Endothelial cell of umbilical vein (primary cell): ENCODE measurements around the gene SUPT5H. TPM values are rescaled to one million over a fixed set of nuclear protein-coding genes. Genes with fewer than 3 reads are reported as not detected.

Experiments
- BruUV-seq: library from RNA; stranded (reverse); fragments of 400-500 nt; replicated peaks from 2 replicates; lab custom pipeline; 2021; lab: Mats Ljungman, UMichigan
- CTCF ChIA-PET: fragments of 300-600, 350-600 bp; sonication (Branson Sonifier 250); formaldehyde crosslinking; loops from one replicate; lab custom pipeline; 2021; ENCODE audit warnings: antibody characterized with exemption, inconsistent platforms; lab: Charles Lee
- POLR2A ChIA-PET: fragments of 300-600, 350-600 bp; sonication (Branson Sonifier 250); formaldehyde crosslinking; loops from one replicate; lab custom pipeline; 2021; ENCODE audit warnings: antibody characterized with exemption, inconsistent platforms; lab: Charles Lee
- DNase-seq: peaks from one replicate; pipeline ENCODE4 v3.0.0-alpha.2; 2011; ENCODE audit warnings: low read depth, low spot score
- FAIRE-seq: peaks from 2 replicates; lab custom pipeline; 2011; peaks lifted over from hg19 to GRCh38; lab: Jason Lieb, UNC
- H2AFZ ChIP-seq: 2 replicates; pipeline ENCODE4 v1.6.0; 2012; ENCODE audit warnings: low read depth, low read length, control low read depth, inconsistent platforms
- H3K27ac ChIP-seq: 2 replicates; pipeline ENCODE4 v1.5.1; 2011; ENCODE audit warnings: low read depth, mild to moderate bottlenecking, control low read depth, low read length, moderate library complexity; ENCODE audit not compliant: insufficient read depth
- H3K27me3 ChIP-seq, 2 experiments: 2 replicates each; pipeline versions ENCODE4 v1.6.0 to v1.6.1; 2011; ENCODE audit warnings: low read length in 2 of 2, mixed read lengths in 1 of 2; ENCODE audit not compliant: control insufficient read depth in 2 of 2, insufficient read depth in 2 of 2
- H3K36me3 ChIP-seq, 2 experiments: 2 replicates in 1 of 2; 3 replicates in 1 of 2; pipeline ENCODE4 v1.5.1; 2011; ENCODE audit warnings: low read length in 2 of 2, mild to moderate bottlenecking in 1 of 2, moderate library complexity in 1 of 2; ENCODE audit not compliant: control insufficient read depth in 2 of 2, insufficient read depth in 2 of 2; ENCODE audit errors: extremely low read depth in 1 of 2
- H3K4me1 ChIP-seq: 3 replicates; pipeline ENCODE4 v1.5.1; 2011; ENCODE audit warnings: mild to moderate bottlenecking, low read length; ENCODE audit not compliant: control insufficient read depth, insufficient read depth; ENCODE audit errors: extremely low read depth
- H3K4me2 ChIP-seq: 2 replicates; pipeline ENCODE4 v1.6.1; 2011; ENCODE audit warnings: low read length, control low read depth, mixed read lengths; ENCODE audit not compliant: insufficient read depth
- H3K4me3 ChIP-seq, 3 experiments: fragments of 200-600 bp in 1 of 3; sonication (generic), shearing (Covaris generic) in 1 of 3; replicated peaks in 1 of 3; 2 replicates each; pipeline ENCODE4 v1.5.1; 2011 to 2016; ENCODE audit warnings: control low read depth in 3 of 3, low read length in 3 of 3, mild to moderate bottlenecking in 2 of 3, inconsistent platforms in 1 of 3, low read depth in 1 of 3, moderate library complexity in 1 of 3; ENCODE audit not compliant: insufficient read depth in 1 of 3
- H3K79me2 ChIP-seq: 2 replicates; pipeline ENCODE4 v1.6.0; 2012; ENCODE audit warnings: low read length, inconsistent platforms; ENCODE audit not compliant: control insufficient read depth, insufficient read depth
- H3K9ac ChIP-seq: replicated peaks from 2 replicates; pipeline ENCODE3; 2011; ENCODE audit warnings: low read length, control low read depth; ENCODE audit not compliant: insufficient read depth; ENCODE audit errors: extremely low read depth
- H3K9me1 ChIP-seq: replicated peaks from 3 replicates; pipeline ENCODE4 v1.6.0; 2011; ENCODE audit warnings: mild to moderate bottlenecking, low read length; ENCODE audit not compliant: control insufficient read depth, insufficient read depth; ENCODE audit errors: extremely low read depth
- H3K9me3 ChIP-seq: replicated peaks from 2 replicates; pipeline ENCODE4 v1.5.1; 2012; ENCODE audit warnings: low read length, inconsistent platforms; ENCODE audit not compliant: control insufficient read depth, insufficient read depth
- H4K20me1 ChIP-seq: replicated peaks from 2 replicates; pipeline ENCODE3; 2011; ENCODE audit warnings: mild to moderate bottlenecking, low read length; ENCODE audit not compliant: control insufficient read depth, insufficient read depth; ENCODE audit errors: extremely low read depth
- CTCF ChIP-seq, 2 donors: IDR thresholded peaks; 1 replicate in 1 of 2; 2 replicates in 1 of 2; pipeline ENCODE4 v1.5.1; 2011; ENCODE audit warnings: low read length in 2 of 2, mild to moderate bottlenecking in 2 of 2, moderate library complexity in 2 of 2, control low read depth in 1 of 2, inconsistent platforms in 1 of 2, low read depth in 1 of 2; ENCODE audit not compliant: insufficient read depth in 1 of 2; ENCODE audit errors: extremely low read depth in 1 of 2
- EZH2 ChIP-seq: IDR thresholded peaks from 2 replicates; pipeline ENCODE4 v1.6.1; 2012; ENCODE audit warnings: borderline replicate concordance, low read depth, mild to moderate bottlenecking, moderate library complexity, low read length, inconsistent platforms; ENCODE audit not compliant: severe bottlenecking
- FOS ChIP-seq: IDR thresholded peaks from 2 replicates; pipeline ENCODE4 v1.6.1; 2011; ENCODE audit warnings: mild to moderate bottlenecking, low read length, moderate library complexity, borderline replicate concordance; ENCODE audit not compliant: insufficient read depth
- GATA2 ChIP-seq: IDR thresholded peaks from 2 replicates; pipeline ENCODE4 v1.7.0; 2011; ENCODE audit warnings: low read depth, mild to moderate bottlenecking, moderate library complexity, mixed read lengths, low read length; ENCODE audit not compliant: insufficient read length, insufficient read depth
- JUN ChIP-seq: IDR thresholded peaks from 2 replicates; pipeline ENCODE4 v1.6.1; 2011; ENCODE audit warnings: borderline replicate concordance, low read depth; ENCODE audit not compliant: insufficient read length, insufficient read depth
- MYC ChIP-seq: IDR thresholded peaks from one replicate; pipeline ENCODE4 v1.6.1; 2011; ENCODE audit warnings: mild to moderate bottlenecking, low read depth, low read length
- POLR2A ChIP-seq: IDR thresholded peaks from 2 replicates; pipeline ENCODE4 v1.6.1; 2012; ENCODE audit warnings: low read depth, mild to moderate bottlenecking, control low read depth, low read length
- POLR2AphosphoS5 ChIP-seq: IDR thresholded peaks from 2 replicates; pipeline ENCODE4 v1.6.1; 2012; ENCODE audit warnings: low read depth, mild to moderate bottlenecking, control low read depth, low read length, moderate library complexity; ENCODE audit not compliant: insufficient read depth
- dilution Hi-C: fragments of 300-500 bp; cut with MboI; formaldehyde crosslinking; loops from one replicate; pipeline ENCODE4 v1.15.0; 2019; ENCODE audit warnings: low sequenced_read_pairs; ENCODE audit not compliant: extremely low pct_ligation_motif_present
- intact Hi-C: fragments of 100-400 bp; cut with micrococcal nuclease; formaldehyde crosslinking; loops from one replicate; pipeline ENCODE4 v1.10.0; 2022
- polyA plus RNA-seq, 4 experiments: library from polyadenylated mRNA; depleted of rRNA in 3 of 4; stranded (reverse) in 3 of 4; unstranded in 1 of 4; fragments of >200 nt; gene quantifications; 2 replicates each; pipeline versions ENCODE4 v1.2.1 to v1.2.3, GENCODE V29; 2011 to 2012; ENCODE audit warnings: missing spikeins in 1 of 4
- total RNA-seq: library from RNA; stranded (reverse); gene quantifications from 2 replicates; pipeline ENCODE4 v1.2.3, GENCODE V29; 2021
- TF ChIP-seq, protein P1 (sequence below): IDR thresholded peaks from 2 replicates; pipeline ENCODE4 v1.6.1; 2011; ENCODE audit not compliant: insufficient read depth, insufficient read length

SUPT5H gene
- total and polyA plus RNA-seq, 2 donors (not counting 3 experiments of a cell fraction or from before 2014, with no cell fraction given) = 87.6 to 120 TPM

GRCh38 chr19:39498798-39499642 lies 53.6 kb downstream of the SUPT5H start, which contains the start of gene DLL3:
DLL3 (plus strand) TSS chr19:39498947; CDS start chr19:39498975, 28 bp downstream.
- Histone ChIP-seq H2AFZ (peak within 1 kb of the TSS; percentile 68), H3K79me2 (no peaks in the 10 kb centered on the region), H3K9me1 (no peaks in the 10 kb centered on the region), H3K4me1 (peaks cover 9% of the 10 kb centered on the region), H3K27me3 (peaks cover 25 to 27% of the 10 kb centered on the region in 2 experiments), H3K9me3 (no peaks in the 10 kb centered on the region), H3K36me3 (no peaks in the 10 kb centered on the region), H4K20me1 (no peaks in the 10 kb centered on the region), H3K4me3 (peak within 1 kb of the TSS in 2 of 3 experiments; percentile 9 to 19), H3K27ac (no peak within 1 kb of the TSS), H3K9ac (no peak within 1 kb of the TSS), H3K4me2 (peak within 1 kb of the TSS; percentile 61)
- no peak for TF ChIP-seq POLR2AphosphoS5
- peak; percentile 74 for TF ChIP-seq EZH2
- ChIA-PET POLR2A (interaction anchor here (0.6 kb wide), 1 partner anchor 28 kb away, joined by 3 read pairs; no protein-coding TSS in a partner anchor), CTCF (interaction anchor here (1.6 to 2.2 kb wide), 2 partner anchors 25 to 33 kb away, joined by 7 to 14 read pairs; partner anchors contain the start of gene EID2B)
- dilution Hi-C loops (no loop called here), intact Hi-C loops (loop anchor here (1.0 to 2.0 kb wide), 2 partner anchors 18 to 33 kb away; partner anchors contain the start of genes EID2B and TIMM50)
- DNase-seq = no peak
- no TSS peak for BruUV-seq
- FAIRE-seq = no peak

- no peak overlapping the region for H3K4me2 ChIP-seq
- no peak overlapping the region for H2AFZ ChIP-seq
- intact Hi-C loops (loop anchor here (2.0 kb wide), 1 partner anchor 19 kb away; the partner anchor contains the start of gene TIMM50), dilution Hi-C loops (no loop called here)
- no peaks in the 10 kb centered on the region for H4K20me1 ChIP-seq
- H3K79me2 ChIP-seq = no peaks in the 10 kb centered on the region
- H3K9me3 ChIP-seq = no peaks in the 10 kb centered on the region
- H3K27me3 ChIP-seq = peaks cover 25 to 27% of the 10 kb centered on the region in 2 experiments
- TF ChIP-seq POLR2AphosphoS5 (no peak), GATA2 (no peak), JUN (no peak), POLR2A (no peak), FOS (no peak), MYC (no peak), EZH2 (no peak), CTCF (IDR thresholded peaks at IDR 0.05; ENCODE audit: extremely low read depth in 1 of 2, insufficient read depth in 1 of 2, low read depth in 1 of 2, low read length in 2 of 2) (no peak)
- TF ChIP-seq, protein P1, sequence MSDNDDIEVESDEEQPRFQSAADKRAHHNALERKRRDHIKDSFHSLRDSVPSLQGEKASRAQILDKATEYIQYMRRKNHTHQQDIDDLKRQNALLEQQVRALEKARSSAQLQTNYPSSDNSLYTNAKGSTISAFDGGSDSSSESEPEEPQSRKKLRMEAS = no peak
- FAIRE-seq (no peak), DNase-seq (no peak)
- no peak overlapping the region for H3K27ac ChIP-seq
- no TSS peak for BruUV-seq
- POLR2A ChIA-PET = no interaction called here
- H3K9me1 ChIP-seq = no peaks in the 10 kb centered on the region
- peaks cover 9% of the 10 kb centered on the region for H3K4me1 ChIP-seq
- CTCF ChIA-PET = interaction anchor here (1.1 kb wide), 1 partner anchor 26 kb away, joined by 7 read pairs; no protein-coding TSS in a partner anchor
- no peak overlapping the region for H3K4me3 ChIP-seq
- no peak overlapping the region for H3K9ac ChIP-seq
- no peaks in the 10 kb centered on the region for H3K36me3 ChIP-seq
Measured at GRCh38 chr19:39499932-39500331, 54.5 kb downstream of the SUPT5H start.
